Measurements from ENCODE around the gene MRPS18C.

GRCh38 chr4:83431200-83431599, 24.7 kb upstream of the MRPS18C start:
- TF ChIP-seq FOXM1 (IDR thresholded peaks at IDR 0.05; ENCODE audit: low read depth): no peak
- TF ChIP-seq EP300 (IDR thresholded peaks at IDR 0.05; ENCODE audit: borderline replicate concordance in 1 of 2, low read depth in 1 of 2, low read length in 1 of 2): no peak
- no peak for TF ChIP-seq CTCF (IDR thresholded peaks at IDR 0.05)
- no peak for TF ChIP-seq FOSL2 (IDR thresholded peaks at IDR 0.05; ENCODE audit: borderline replicate concordance, low read depth)
- TF ChIP-seq PBX3 (IDR thresholded peaks at IDR 0.05): no peak
- no peak for TF ChIP-seq REST (IDR thresholded peaks at IDR 0.05; ENCODE audit: low read depth, low read length)
- no peak for TF ChIP-seq JUND (IDR thresholded peaks at IDR 0.05)
- TF ChIP-seq YY1 (IDR thresholded peaks at IDR 0.05; ENCODE audit: low read depth): no peak
- TF ChIP-seq RFX5 (IDR thresholded peaks at IDR 0.05; ENCODE audit: low read length): no peak
- TF ChIP-seq SIN3A (IDR thresholded peaks at IDR 0.05; ENCODE audit: borderline replicate concordance, low read depth, low read length): no peak
- TF ChIP-seq FOXJ3 (CRISPR knock-in tag; IDR thresholded peaks at IDR 0.05): no peak
- TF ChIP-seq RCOR1 (IDR thresholded peaks at IDR 0.05; ENCODE audit: low read length): no peak
- no peak for TF ChIP-seq TCF12 (IDR thresholded peaks at IDR 0.05)

All from SK-N-SH (cell line).